Measurements from ENCODE around the gene RAB17. TPM values are rescaled to one million over a fixed set of nuclear protein-coding genes. Genes with fewer than 3 reads are reported as not detected.

The RAB17 gene
- total and polyA plus RNA-seq, 3 experiments from 2014 or later: not detected

GRCh38 chr2:237593596-237594320 lies 3.2 kb upstream of the RAB17 start:
- ChIA-PET CTCF (interaction anchor here (0.7 kb wide), 1 partner anchor 9 kb away, joined by 3 read pairs; no protein-coding TSS in a partner anchor), POLR2A (no interaction called here)
- no peak for DNase-seq
- H3K27me3 Mint-ChIP-seq: peaks cover 0 to 3% of the 10 kb centered on the region in 2 donors
- no peak overlapping the region for H3K27ac ChIP-seq (ENCODE audit: low read depth, low read length)
- peaks cover 0 to 14% (median 4%) of the 10 kb centered on the region in 3 donors for H3K4me1 Mint-ChIP-seq
- no peak overlapping the region for H3K4me3 ChIP-seq (ENCODE audit: low read length)
- peaks cover 8% of the 10 kb centered on the region for H3K4me1 ChIP-seq (ENCODE audit: insufficient read depth, low read length)
- H3K27me3 ChIP-seq (ENCODE audit: insufficient read depth, low read length, poor library complexity, severe bottlenecking): no peaks in the 10 kb centered on the region
- H3K36me3 Mint-ChIP-seq: no peaks in the 10 kb centered on the region
- no peak overlapping the region for H3K4me3 Mint-ChIP-seq
- H3K36me3 ChIP-seq (ENCODE audit: insufficient read depth, low read length): no peaks in the 10 kb centered on the region
- H3K9me3 Mint-ChIP-seq: no peaks in the 10 kb centered on the region
- H3K27ac Mint-ChIP-seq: peak overlapping the region in 3 of 8 donors; percentile 19 to 64 (median 45)
- H3K9me3 ChIP-seq (ENCODE audit: low read length): no peaks in the 10 kb centered on the region

DNA sequence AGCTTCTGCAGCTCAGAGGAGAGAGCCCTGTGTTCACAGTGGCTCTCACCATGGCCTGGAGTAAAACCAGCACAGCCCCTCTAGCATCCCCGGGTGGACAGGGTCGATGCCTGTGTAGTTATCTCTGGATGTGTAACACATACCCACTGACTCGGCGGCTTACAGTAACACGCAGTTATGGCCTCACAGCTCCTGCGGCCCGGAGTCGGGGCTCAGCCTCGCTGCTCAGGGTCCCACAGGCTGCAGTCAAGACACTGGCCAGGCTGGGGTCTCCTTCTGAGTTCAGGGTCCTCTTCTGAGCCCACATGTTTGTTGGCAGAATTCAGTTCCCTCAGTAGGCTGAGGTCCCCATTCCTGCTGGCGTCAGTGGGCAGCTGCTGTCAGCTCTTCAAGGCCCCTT lies 2.5 kb upstream of the RAB17 start:
- H3K36me3 ChIP-seq (ENCODE audit: insufficient read depth, low read length): no peaks in the 10 kb centered on the region
- ChIA-PET POLR2A (no interaction called here), CTCF (no interaction called here)
- no peak overlapping the region for H3K4me3 Mint-ChIP-seq
- no peak overlapping the region for H3K27ac ChIP-seq (ENCODE audit: low read depth, low read length)
- no peaks in the 10 kb centered on the region for H3K9me3 Mint-ChIP-seq
- H3K4me1 ChIP-seq (ENCODE audit: insufficient read depth, low read length): peaks cover 8% of the 10 kb centered on the region
- no peaks in the 10 kb centered on the region for H3K9me3 ChIP-seq (ENCODE audit: low read length)
- no peaks in the 10 kb centered on the region for H3K36me3 Mint-ChIP-seq
- no peak overlapping the region for H3K27ac Mint-ChIP-seq
- H3K27me3 Mint-ChIP-seq: peaks cover 0 to 3% of the 10 kb centered on the region in 2 donors
- H3K27me3 ChIP-seq (ENCODE audit: insufficient read depth, low read length, poor library complexity, severe bottlenecking): no peaks in the 10 kb centered on the region
- no peak overlapping the region for H3K4me3 ChIP-seq (ENCODE audit: low read length)
- H3K4me1 Mint-ChIP-seq: peaks cover 0 to 10% (median 4%) of the 10 kb centered on the region in 3 donors
- DNase-seq: no peak

GRCh38 chr2:237592425-237592980 lies 2.0 kb upstream of the RAB17 start:
- Mint-ChIP-seq H3K4me1 (peaks cover 0 to 10% (median 4%) of the 10 kb centered on the region in 3 donors), H3K27me3 (peaks cover 3 to 4% of the 10 kb centered on the region in 2 donors), H3K36me3 (no peaks in the 10 kb centered on the region), H3K4me3 (no peak overlapping the region), H3K9me3 (no peaks in the 10 kb centered on the region), H3K27ac (no peak overlapping the region)
- no peak for DNase-seq
- no peak overlapping the region for H3K27ac ChIP-seq (ENCODE audit: low read depth, low read length)
- peaks cover 8% of the 10 kb centered on the region for H3K4me1 ChIP-seq (ENCODE audit: insufficient read depth, low read length)
- H3K27me3 ChIP-seq (ENCODE audit: insufficient read depth, low read length, poor library complexity, severe bottlenecking): no peaks in the 10 kb centered on the region
- no peaks in the 10 kb centered on the region for H3K9me3 ChIP-seq (ENCODE audit: low read length)
- H3K36me3 ChIP-seq (ENCODE audit: insufficient read depth, low read length): no peaks in the 10 kb centered on the region
- ChIA-PET CTCF (no interaction called here), POLR2A (no interaction called here)
- no peak overlapping the region for H3K4me3 ChIP-seq (ENCODE audit: low read length)

GRCh38 chr2:237591141-237591881 lies 777 bp upstream of the RAB17 start:
- POLR2A ChIA-PET: interaction anchor here (0.7 kb wide), 1 partner anchor 506 kb away, joined by 3 read pairs; no protein-coding TSS in a partner anchor
- no peak overlapping the region for H3K4me3 Mint-ChIP-seq

DNA sequence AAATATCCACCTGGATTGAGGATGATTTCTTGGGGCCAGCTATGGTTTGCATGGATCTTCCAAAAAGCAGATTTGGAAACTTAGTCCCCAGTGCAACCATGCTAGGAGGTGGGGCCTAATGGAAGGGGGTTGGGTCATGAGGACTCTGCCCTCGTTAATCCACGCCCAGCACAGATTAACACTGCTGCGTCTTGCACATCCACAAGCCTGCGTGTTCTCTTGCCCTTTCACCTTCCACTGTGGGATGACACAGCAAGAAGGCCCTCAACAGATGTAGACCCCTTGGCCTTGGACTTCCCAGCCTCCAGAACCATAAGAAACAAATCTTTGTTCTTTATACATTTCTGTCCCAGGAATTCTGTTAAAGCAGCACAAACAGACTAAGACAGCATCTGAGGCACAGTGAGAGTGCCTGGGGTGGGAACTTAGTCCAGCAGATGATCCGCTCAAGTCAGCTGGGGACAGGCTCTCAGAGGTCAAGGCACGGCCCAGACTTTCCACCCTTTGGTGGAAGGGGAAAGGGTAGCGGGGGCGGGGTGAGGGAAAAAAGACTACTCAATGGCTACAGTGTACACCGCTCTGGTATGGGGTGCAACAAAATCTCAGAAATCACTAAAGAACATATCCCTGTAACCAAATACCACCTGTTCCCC lies 2.4 kb downstream of the RAB17 start:
- Mint-ChIP-seq H3K9me3 (no peaks in the 10 kb centered on the region), H3K4me1 (peaks cover 0 to 10% (median 4%) of the 10 kb centered on the region in 3 donors), H3K27ac (no peak overlapping the region), H3K27me3 (peaks cover 3 to 15% of the 10 kb centered on the region in 2 donors), H3K36me3 (no peaks in the 10 kb centered on the region), H3K4me3 (no peak overlapping the region)
- H3K27ac ChIP-seq (ENCODE audit: low read depth, low read length): no peak overlapping the region
- H3K9me3 ChIP-seq (ENCODE audit: low read length): no peaks in the 10 kb centered on the region
- DNase-seq: no peak
- H3K4me3 ChIP-seq (ENCODE audit: low read length): no peak overlapping the region
- CTCF ChIA-PET: no interaction called here
- H3K27me3 ChIP-seq (ENCODE audit: insufficient read depth, low read length, poor library complexity, severe bottlenecking): no peaks in the 10 kb centered on the region
- peaks cover 8% of the 10 kb centered on the region for H3K4me1 ChIP-seq (ENCODE audit: insufficient read depth, low read length)
- H3K36me3 ChIP-seq (ENCODE audit: insufficient read depth, low read length): no peaks in the 10 kb centered on the region
- POLR2A ChIA-PET: no interaction called here

More at GRCh38 chr2:237591141-237591881, 777 bp upstream of the RAB17 start:
- H3K9me3 ChIP-seq (ENCODE audit: low read length): no peaks in the 10 kb centered on the region
- peak overlapping the region in 2 of 8 donors; percentile 23 to 75 for H3K27ac Mint-ChIP-seq
- H3K36me3 ChIP-seq (ENCODE audit: insufficient read depth, low read length): no peaks in the 10 kb centered on the region
- H3K27me3 ChIP-seq (ENCODE audit: insufficient read depth, low read length, poor library complexity, severe bottlenecking): no peaks in the 10 kb centered on the region
- H3K4me1 ChIP-seq (ENCODE audit: insufficient read depth, low read length): peaks cover 8% of the 10 kb centered on the region
- peak in 1 of 5 donors; percentile 17 for DNase-seq
- H3K36me3 Mint-ChIP-seq: no peaks in the 10 kb centered on the region
- H3K27me3 Mint-ChIP-seq: peaks cover 3 to 14% of the 10 kb centered on the region in 2 donors
- H3K27ac ChIP-seq (ENCODE audit: low read depth, low read length): no peak overlapping the region
- CTCF ChIA-PET: interaction anchor here (1.3 kb wide), 1 partner anchor 19 kb away, joined by 3 read pairs; no protein-coding TSS in a partner anchor
- H3K9me3 Mint-ChIP-seq: no peaks in the 10 kb centered on the region
- H3K4me1 Mint-ChIP-seq: peaks cover 0 to 10% (median 4%) of the 10 kb centered on the region in 3 donors
- H3K4me3 ChIP-seq (ENCODE audit: low read length): no peak overlapping the region

DNA sequence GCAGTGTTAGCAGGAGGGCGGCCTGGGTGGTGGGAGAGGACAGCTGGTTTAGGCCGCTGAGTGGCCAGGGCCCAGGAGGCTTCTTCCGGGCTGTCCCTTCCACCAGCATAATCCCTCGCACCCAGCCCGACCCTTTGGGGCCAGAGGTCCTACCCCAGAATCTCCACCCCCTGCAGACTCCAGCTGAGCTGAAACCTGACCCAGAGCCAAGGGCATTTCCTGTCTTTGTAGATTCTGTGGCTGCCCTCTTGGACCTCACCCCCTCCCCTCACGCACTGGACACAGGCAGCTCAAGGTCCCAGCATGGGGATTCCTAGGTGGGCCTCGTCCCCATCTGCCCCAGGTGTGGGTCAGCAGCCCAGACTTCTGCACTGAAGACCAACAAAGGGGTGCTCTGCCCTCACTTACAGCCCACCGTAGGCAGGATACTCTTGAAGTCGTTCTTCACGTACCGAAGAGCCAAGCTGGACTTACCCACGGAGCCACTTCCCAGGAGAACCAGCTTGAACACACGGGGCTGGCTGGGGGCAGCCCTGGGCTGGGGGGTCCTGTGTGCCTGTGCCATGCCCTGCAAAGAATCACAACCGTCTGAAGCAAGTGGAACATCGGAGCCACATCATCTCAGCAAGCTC lies 4.8 kb downstream of the RAB17 start:
- Mint-ChIP-seq H3K4me1 (no peaks in the 10 kb centered on the region), H3K9me3 (no peaks in the 10 kb centered on the region), H3K4me3 (no peak overlapping the region), H3K27ac (no peak overlapping the region), H3K36me3 (no peaks in the 10 kb centered on the region), H3K27me3 (peaks cover 3 to 15% of the 10 kb centered on the region in 2 donors)
- Histone ChIP-seq H3K36me3 (ENCODE audit: insufficient read depth, low read length) (no peaks in the 10 kb centered on the region), H3K4me3 (ENCODE audit: low read length) (no peak overlapping the region), H3K4me1 (ENCODE audit: insufficient read depth, low read length) (no peaks in the 10 kb centered on the region), H3K27me3 (ENCODE audit: insufficient read depth, low read length, poor library complexity, severe bottlenecking) (no peaks in the 10 kb centered on the region), H3K9me3 (ENCODE audit: low read length) (no peaks in the 10 kb centered on the region), H3K27ac (ENCODE audit: low read depth, low read length) (no peak overlapping the region)
- ChIA-PET POLR2A (no interaction called here), CTCF (interaction anchor here (1.1 to 1.8 kb wide), 2 partner anchors 14 to 73 kb away, joined by 3 to 13 read pairs; no protein-coding TSS in a partner anchor)
- no peak for DNase-seq

GRCh38 chr2:237583385-237584295 lies 6.9 kb downstream of the RAB17 start:
- POLR2A ChIA-PET: no interaction called here
- Histone ChIP-seq H3K9me3 (ENCODE audit: low read length) (no peaks in the 10 kb centered on the region), H3K4me1 (ENCODE audit: insufficient read depth, low read length) (no peaks in the 10 kb centered on the region), H3K27ac (ENCODE audit: low read depth, low read length) (no peak overlapping the region), H3K27me3 (ENCODE audit: insufficient read depth, low read length, poor library complexity, severe bottlenecking) (no peaks in the 10 kb centered on the region), H3K36me3 (ENCODE audit: insufficient read depth, low read length) (no peaks in the 10 kb centered on the region), H3K4me3 (ENCODE audit: low read length) (no peak overlapping the region)
- H3K4me3 Mint-ChIP-seq: no peak overlapping the region
- CTCF ChIA-PET: no interaction called here
- no peaks in the 10 kb centered on the region for H3K36me3 Mint-ChIP-seq
- no peaks in the 10 kb centered on the region for H3K4me1 Mint-ChIP-seq
- H3K27ac Mint-ChIP-seq: peak overlapping the region in 1 of 8 donors; percentile 51
- DNase-seq: no peak
- no peaks in the 10 kb centered on the region for H3K9me3 Mint-ChIP-seq
- H3K27me3 Mint-ChIP-seq: peaks cover 2 to 18% of the 10 kb centered on the region in 2 donors

Measured in CD8-positive, alpha-beta memory T cell (primary cell).